SJSA1 (cell line): ENCODE results near the gene PTPRT. TPM values are rescaled to one million over a fixed set of nuclear protein-coding genes. Genes with fewer than 3 reads are reported as not detected.

Experiments used
- DNase-seq, 2 experiments: peaks; one replicate each; pipeline ENCODE4 v3.0.0-alpha.2; 2015 to 2020; ENCODE audit warnings: low spot score in 2 of 2, low read depth in 1 of 2
- H3K27ac ChIP-seq: fragments of 250-450 bp; sonication (Bioruptor Pico); 2 replicates; pipeline ENCODE4 v1.5.1; 2020; ENCODE audit warnings: mild to moderate bottlenecking, moderate library complexity
- H3K27me3 ChIP-seq: fragments of 250-450 bp; sonication (Bioruptor Pico); replicated peaks from 2 replicates; pipeline ENCODE4 v1.5.1; 2020; ENCODE audit warnings: mild to moderate bottlenecking, moderate library complexity
- H3K36me3 ChIP-seq: fragments of 250-450 bp; sonication (Bioruptor Pico); 2 replicates; pipeline ENCODE4 v1.5.1; 2020; ENCODE audit warnings: mild to moderate bottlenecking
- H3K4me1 ChIP-seq: fragments of 250-450 bp; sonication (Bioruptor Pico); replicated peaks from 2 replicates; pipeline ENCODE4 v1.6.1; 2021; ENCODE audit warnings: mild to moderate bottlenecking
- H3K4me3 ChIP-seq: fragments of 250-450 bp; sonication (Bioruptor Pico); 2 replicates; pipeline ENCODE4 v1.5.1; 2020; ENCODE audit warnings: mild to moderate bottlenecking
- H3K9me3 ChIP-seq: fragments of 250-450 bp; sonication (Bioruptor Pico); replicated peaks from 2 replicates; pipeline ENCODE4 v1.5.1; 2020; ENCODE audit warnings: mild to moderate bottlenecking
- total RNA-seq: library from RNA; depleted of rRNA; stranded (reverse); fragments of >200 nt; shearing (Covaris generic); gene quantifications from 2 replicates; pipeline ENCODE4 v1.2.3, GENCODE V29; 2014

The PTPRT gene
- total RNA-seq, 1 experiment from 2014 or later, result not detected

- no peaks in the 10 kb centered on the region for H3K36me3 ChIP-seq
- no peak overlapping the region for H3K4me3 ChIP-seq
- H3K9me3 ChIP-seq, result no peaks in the 10 kb centered on the region
- DNase-seq, result no peak
- no peak overlapping the region for H3K27ac ChIP-seq
- no peaks in the 10 kb centered on the region for H3K4me1 ChIP-seq
- no peaks in the 10 kb centered on the region for H3K27me3 ChIP-seq
Measured at GRCh38 chr20:43137160-43137559, 52.5 kb downstream of the PTPRT start.

- Histone ChIP-seq H3K36me3 (no peaks in the 10 kb centered on the region), H3K27me3 (no peaks in the 10 kb centered on the region), H3K9me3 (no peaks in the 10 kb centered on the region), H3K4me1 (no peaks in the 10 kb centered on the region), H3K27ac (no peak overlapping the region), H3K4me3 (no peak overlapping the region)
- no peak for DNase-seq
Measured at GRCh38 chr20:43124241-43124640, 65.5 kb downstream of the PTPRT start.

DNA sequence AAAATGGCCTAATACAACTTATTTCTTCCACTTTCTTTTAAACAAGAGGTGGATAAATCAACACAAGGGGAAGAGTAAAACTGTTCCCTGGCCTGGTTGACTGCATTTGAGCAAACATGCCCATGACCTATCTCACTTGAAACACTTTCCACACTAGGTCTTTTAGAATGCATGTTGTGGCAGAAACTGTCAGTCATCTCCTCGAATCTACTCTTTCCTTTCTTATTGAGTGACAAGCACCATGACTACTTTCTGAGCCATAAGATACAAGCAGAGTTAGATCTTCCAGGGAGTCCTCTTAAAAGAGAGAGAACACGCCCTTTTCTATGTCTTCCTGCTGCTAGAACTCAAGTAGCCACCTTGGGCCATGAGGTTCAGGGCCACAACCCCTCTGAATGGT, 66.5 kb downstream of the PTPRT start:
- Histone ChIP-seq H3K9me3 (no peaks in the 10 kb centered on the region), H3K27ac (no peak overlapping the region), H3K4me3 (no peak overlapping the region), H3K4me1 (no peaks in the 10 kb centered on the region), H3K36me3 (no peaks in the 10 kb centered on the region), H3K27me3 (no peaks in the 10 kb centered on the region)
- no peak for DNase-seq

DNA sequence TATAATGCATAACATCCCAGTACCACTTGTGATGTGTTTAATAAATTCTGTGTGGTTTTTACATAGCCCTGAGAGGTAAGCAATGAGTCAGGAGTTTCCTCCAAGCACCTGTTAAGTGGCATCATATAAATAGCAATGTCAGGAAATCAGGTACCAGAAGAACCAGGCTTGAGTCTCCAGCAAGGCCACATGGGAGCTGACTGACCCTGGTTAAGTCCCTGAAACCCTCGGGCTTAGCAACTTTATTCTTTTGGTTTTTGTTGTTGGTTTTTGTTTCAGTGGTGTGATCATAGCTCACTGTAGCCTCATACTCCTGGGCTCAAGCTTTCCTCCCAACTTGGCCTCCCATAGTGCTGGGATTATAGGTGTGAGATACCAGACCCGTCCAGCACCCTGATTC, 70.0 kb downstream of the PTPRT start:
- no peaks in the 10 kb centered on the region for H3K4me1 ChIP-seq
- no peaks in the 10 kb centered on the region for H3K36me3 ChIP-seq
- no peaks in the 10 kb centered on the region for H3K9me3 ChIP-seq
- H3K27ac ChIP-seq, result no peak overlapping the region
- H3K4me3 ChIP-seq, result no peak overlapping the region
- H3K27me3 ChIP-seq, result no peaks in the 10 kb centered on the region
- DNase-seq, result no peak

GRCh38 chr20:43102394-43102793, 87.3 kb downstream of the PTPRT start:
- Histone ChIP-seq H3K36me3 (no peaks in the 10 kb centered on the region), H3K9me3 (no peaks in the 10 kb centered on the region), H3K27ac (no peak overlapping the region), H3K27me3 (no peaks in the 10 kb centered on the region), H3K4me3 (no peak overlapping the region), H3K4me1 (no peaks in the 10 kb centered on the region)
- no peak for DNase-seq

GRCh38 chr20:43096931-43097260, 92.8 kb downstream of the PTPRT start:
- no peak for DNase-seq
- no peaks in the 10 kb centered on the region for H3K36me3 ChIP-seq
- no peaks in the 10 kb centered on the region for H3K4me1 ChIP-seq
- no peaks in the 10 kb centered on the region for H3K27me3 ChIP-seq
- no peak overlapping the region for H3K27ac ChIP-seq
- no peaks in the 10 kb centered on the region for H3K9me3 ChIP-seq
- H3K4me3 ChIP-seq, result no peak overlapping the region

DNA sequence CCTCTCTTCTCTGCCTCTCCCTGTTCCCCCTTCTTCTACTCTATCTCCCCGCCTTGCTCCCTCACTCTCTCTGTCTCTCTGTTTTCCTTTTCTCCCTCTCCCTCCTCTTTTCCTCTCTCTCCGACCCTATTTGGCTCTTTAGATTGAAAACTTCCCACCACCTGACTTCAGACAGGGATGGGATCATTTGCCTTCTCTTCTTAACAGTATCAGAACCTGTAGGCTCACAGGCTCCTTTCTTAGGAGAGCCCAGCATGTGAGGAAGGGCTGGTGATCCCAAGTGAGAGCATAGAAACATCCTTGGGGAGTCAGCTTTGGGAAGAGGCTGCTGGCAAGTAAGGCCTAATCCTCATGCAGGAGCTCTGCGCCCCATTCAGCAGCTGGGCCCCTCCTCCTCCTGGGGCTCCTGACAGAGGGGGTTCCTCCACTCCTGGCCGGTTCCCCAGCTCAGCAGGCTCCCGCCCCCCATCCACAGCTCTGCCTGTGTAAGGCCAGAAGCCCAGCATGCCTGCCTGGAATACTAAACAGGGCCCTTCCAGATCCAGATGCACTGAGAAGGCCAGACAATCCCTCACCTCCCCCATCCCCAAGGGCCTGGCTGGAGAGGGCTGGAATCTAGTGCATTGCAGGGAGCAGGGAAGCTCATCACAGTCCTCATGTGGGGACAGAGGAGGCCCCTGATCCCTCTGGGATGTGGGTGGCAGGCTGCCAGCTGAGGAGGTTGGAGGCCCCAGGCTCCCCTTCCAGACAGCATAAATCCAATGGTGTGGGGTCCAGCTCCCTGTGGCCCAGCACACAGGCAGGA, 93.4 kb downstream of the PTPRT start:
- Histone ChIP-seq H3K4me3 (no peak overlapping the region), H3K27me3 (no peaks in the 10 kb centered on the region), H3K36me3 (no peaks in the 10 kb centered on the region), H3K27ac (no peak overlapping the region), H3K9me3 (no peaks in the 10 kb centered on the region), H3K4me1 (no peaks in the 10 kb centered on the region)
- DNase-seq, result no peak

DNA sequence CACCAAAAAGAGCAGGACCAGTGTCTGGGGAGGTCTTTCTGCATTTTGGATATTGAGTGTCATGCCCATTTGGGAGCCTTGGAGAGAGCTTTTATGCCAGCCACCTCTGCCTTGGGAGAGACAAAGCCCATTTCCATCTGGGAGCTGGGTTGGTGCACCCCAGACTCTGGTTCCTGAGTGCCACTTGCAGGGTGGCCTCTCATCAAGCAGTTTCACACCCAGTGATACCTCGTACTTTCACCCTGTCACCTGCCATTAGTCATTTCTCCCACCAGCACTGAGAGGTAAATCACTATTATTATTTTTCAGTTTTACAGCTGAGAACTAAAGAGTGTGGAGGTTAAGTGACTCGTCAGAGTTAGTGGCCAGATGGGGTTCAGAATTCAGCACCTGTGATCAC, 94.7 kb downstream of the PTPRT start:
- no peak overlapping the region for H3K27ac ChIP-seq
- H3K4me1 ChIP-seq, result no peaks in the 10 kb centered on the region
- no peak overlapping the region for H3K4me3 ChIP-seq
- no peaks in the 10 kb centered on the region for H3K27me3 ChIP-seq
- no peak for DNase-seq
- H3K9me3 ChIP-seq, result no peaks in the 10 kb centered on the region
- no peaks in the 10 kb centered on the region for H3K36me3 ChIP-seq

DNA sequence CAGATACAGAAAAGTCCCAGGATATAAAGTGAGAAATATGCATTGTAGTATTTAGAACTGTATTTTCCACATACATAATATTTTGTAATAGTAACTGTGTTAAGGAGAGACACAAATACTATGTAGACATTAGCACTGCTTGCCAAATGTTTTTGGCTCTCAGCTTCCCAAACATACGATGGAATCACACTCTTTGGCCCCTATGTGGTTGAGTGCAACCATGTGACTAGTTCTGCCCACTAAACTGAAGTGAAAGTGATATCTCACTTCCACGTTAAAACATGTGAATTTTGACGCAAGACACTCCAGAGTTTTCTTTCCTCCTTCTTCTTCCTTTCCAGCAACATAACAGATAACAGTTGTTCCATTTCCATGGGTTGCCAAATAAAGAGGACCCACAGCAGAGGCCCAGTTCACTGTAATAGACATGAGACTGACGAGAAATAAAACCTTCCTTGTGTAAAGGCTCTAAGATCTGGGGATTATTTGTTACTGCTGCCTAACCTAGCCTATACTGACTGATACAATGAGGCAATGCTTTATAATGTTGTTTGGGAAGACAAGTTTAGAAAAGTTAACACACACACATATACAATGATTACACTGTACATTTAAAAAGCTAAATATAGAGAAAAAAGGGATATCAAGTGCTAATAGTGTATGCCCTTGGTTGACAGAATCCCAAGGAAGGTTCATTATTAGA, 97.2 kb downstream of the PTPRT start:
- no peaks in the 10 kb centered on the region for H3K36me3 ChIP-seq
- DNase-seq, result no peak
- no peak overlapping the region for H3K27ac ChIP-seq
- H3K4me3 ChIP-seq, result no peak overlapping the region
- H3K27me3 ChIP-seq, result no peaks in the 10 kb centered on the region
- H3K4me1 ChIP-seq, result no peaks in the 10 kb centered on the region
- no peaks in the 10 kb centered on the region for H3K9me3 ChIP-seq

DNA sequence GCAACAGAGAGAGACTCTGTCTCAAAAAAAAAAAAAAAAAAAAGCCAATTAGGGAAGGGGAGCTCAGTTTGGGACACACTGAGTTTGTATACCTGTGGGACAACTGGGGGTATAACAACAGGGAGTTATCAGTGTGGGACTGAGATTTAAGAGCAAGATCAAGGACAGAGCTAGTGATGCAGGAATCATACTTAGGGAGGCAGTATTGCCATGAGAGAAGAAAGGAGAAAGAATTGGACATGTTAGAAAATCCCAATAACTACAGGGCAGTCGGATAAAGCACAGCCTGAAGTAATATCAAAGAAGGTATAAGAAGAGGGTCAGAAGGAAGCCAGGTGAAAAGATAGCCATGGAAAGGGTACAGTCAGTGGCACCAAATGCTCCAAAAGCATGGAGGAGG, 121.2 kb downstream of the PTPRT start:
- Histone ChIP-seq H3K4me1 (no peaks in the 10 kb centered on the region), H3K4me3 (no peak overlapping the region), H3K27me3 (no peaks in the 10 kb centered on the region), H3K36me3 (no peaks in the 10 kb centered on the region), H3K9me3 (no peaks in the 10 kb centered on the region), H3K27ac (no peak overlapping the region)
- DNase-seq, result no peak

DNA sequence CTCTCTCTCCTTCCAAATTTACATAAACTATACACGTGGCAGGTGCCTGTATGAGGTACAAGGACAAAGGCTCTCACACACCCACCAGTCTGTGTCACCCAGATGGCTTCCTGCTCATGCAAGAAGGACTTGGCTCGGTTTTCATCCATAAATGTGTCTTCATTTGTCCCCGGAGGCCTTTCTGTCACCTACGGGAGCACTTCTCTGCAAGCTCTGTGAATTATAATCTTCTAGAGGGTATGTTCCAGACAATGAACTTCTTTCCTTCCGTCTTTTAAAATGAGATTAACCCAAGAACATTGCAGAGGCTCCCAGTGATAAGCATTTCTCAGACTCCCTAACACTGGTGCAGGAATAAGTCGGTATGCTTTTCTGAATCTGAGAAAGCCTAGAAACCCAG, 123.6 kb downstream of the PTPRT start:
- Histone ChIP-seq H3K4me1 (no peaks in the 10 kb centered on the region), H3K4me3 (no peak overlapping the region)
- DNase-seq, result no peak

GRCh38 chr20:43065299-43065698, 124.4 kb downstream of the PTPRT start:
- Histone ChIP-seq H3K36me3 (no peaks in the 10 kb centered on the region), H3K27ac (no peak overlapping the region)

More for the DNA sequence above, 123.6 kb downstream of the PTPRT start:
- Histone ChIP-seq H3K27me3 (no peaks in the 10 kb centered on the region), H3K27ac (no peak overlapping the region), H3K36me3 (no peaks in the 10 kb centered on the region), H3K9me3 (no peaks in the 10 kb centered on the region)

GRCh38 chr20:43058077-43058476, 131.6 kb downstream of the PTPRT start:
- Histone ChIP-seq H3K27me3 (no peaks in the 10 kb centered on the region), H3K4me3 (no peak overlapping the region), H3K9me3 (no peaks in the 10 kb centered on the region), H3K4me1 (no peaks in the 10 kb centered on the region), H3K36me3 (no peaks in the 10 kb centered on the region), H3K27ac (no peak overlapping the region)
- DNase-seq, result no peak

More at GRCh38 chr20:43065299-43065698, 124.4 kb downstream of the PTPRT start:
- no peaks in the 10 kb centered on the region for H3K9me3 ChIP-seq
- DNase-seq, result no peak
- no peak overlapping the region for H3K4me3 ChIP-seq
- H3K27me3 ChIP-seq, result no peaks in the 10 kb centered on the region
- H3K4me1 ChIP-seq, result no peaks in the 10 kb centered on the region

DNA sequence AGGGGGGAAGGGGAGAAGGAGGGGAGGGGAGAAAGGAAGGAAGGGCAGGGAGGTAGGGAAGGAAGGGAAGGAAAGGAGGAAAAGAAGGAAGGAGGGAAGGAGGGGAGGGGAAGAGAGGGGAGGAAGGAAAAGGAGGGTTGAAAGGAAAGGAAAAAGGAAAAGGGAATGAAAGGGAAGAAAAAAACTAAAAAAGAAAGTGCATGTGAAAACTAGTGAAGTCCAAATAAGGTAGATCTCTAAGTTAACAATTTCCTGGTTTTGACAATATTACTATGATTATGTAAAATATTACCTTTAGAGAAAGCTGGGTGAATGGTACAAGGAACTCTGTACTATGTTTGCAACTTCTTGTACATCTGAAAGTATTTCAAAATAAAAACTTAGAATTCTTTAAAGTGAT, 132.4 kb downstream of the PTPRT start:
- H3K4me1 ChIP-seq, result no peaks in the 10 kb centered on the region
- no peak overlapping the region for H3K4me3 ChIP-seq
- DNase-seq, result no peak
- no peaks in the 10 kb centered on the region for H3K27me3 ChIP-seq
- H3K36me3 ChIP-seq, result no peaks in the 10 kb centered on the region
- H3K9me3 ChIP-seq, result no peaks in the 10 kb centered on the region
- no peak overlapping the region for H3K27ac ChIP-seq
